GM21825 (cell line): Measurements from ENCODE around the gene CCDC93.

Source experiments
- ATAC-seq: cut with Tn5 transposase; IDR thresholded peaks from one replicate; pipeline ENCODE4 v1.9.1; 2021; ENCODE audit warnings: mild to moderate bottlenecking, moderate library complexity; ENCODE audit not compliant: unreplicated experiment

CCDC93 gene

DNA sequence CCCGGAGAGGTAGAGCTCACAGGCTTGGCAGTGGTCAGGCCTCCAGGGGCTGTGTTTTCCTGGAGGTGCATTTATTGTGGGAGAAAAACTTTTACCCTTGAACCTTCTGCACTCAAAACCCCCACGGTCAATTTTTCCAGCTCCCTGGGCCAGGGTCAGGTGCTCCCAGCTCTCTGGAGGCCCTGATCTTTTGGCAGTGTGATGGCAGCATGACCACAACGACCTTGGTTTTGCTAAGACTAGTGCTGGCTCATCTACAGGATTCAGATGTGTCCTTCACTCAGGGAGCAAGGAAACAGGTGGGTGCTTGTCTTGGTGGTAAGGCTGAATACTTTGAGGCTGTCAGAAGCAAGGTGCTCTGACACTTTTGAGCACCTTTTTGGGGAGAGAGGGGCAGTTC, 92.3 kb downstream of the CCDC93 start:
- no peak for ATAC-seq

- no peak for ATAC-seq
These were observed 95.3 kb downstream of the CCDC93 start for GRCh38 chr2:117918608-117919007.

GRCh38 chr2:117917223-117917917, 96.5 kb downstream of the CCDC93 start:
- no peak for ATAC-seq

- ATAC-seq = no peak
These were observed 110.9 kb downstream of the CCDC93 start for GRCh38 chr2:117902933-117903332.

GRCh38 chr2:117888897-117889296, 125.0 kb downstream of the CCDC93 start:
- no peak for ATAC-seq

- no peak for ATAC-seq
These were observed 128.6 kb downstream of the CCDC93 start for GRCh38 chr2:117885308-117885707.

GRCh38 chr2:117879003-117879402, 134.9 kb downstream of the CCDC93 start:
- no peak for ATAC-seq

- no peak for ATAC-seq
These were observed 138.1 kb downstream of the CCDC93 start for GRCh38 chr2:117875786-117876185.
